Fibroblast of gingiva (primary cell): ENCODE measurements around the gene FZR1.
A peak's percentile ranks its signal among the peaks of the same experiment; 100 is the strongest.

Experiments
- DNase-seq: peaks from one replicate; pipeline ENCODE4 v3.0.0-alpha.2; 2011; ENCODE audit warnings: low read depth

Gene FZR1

DNA sequence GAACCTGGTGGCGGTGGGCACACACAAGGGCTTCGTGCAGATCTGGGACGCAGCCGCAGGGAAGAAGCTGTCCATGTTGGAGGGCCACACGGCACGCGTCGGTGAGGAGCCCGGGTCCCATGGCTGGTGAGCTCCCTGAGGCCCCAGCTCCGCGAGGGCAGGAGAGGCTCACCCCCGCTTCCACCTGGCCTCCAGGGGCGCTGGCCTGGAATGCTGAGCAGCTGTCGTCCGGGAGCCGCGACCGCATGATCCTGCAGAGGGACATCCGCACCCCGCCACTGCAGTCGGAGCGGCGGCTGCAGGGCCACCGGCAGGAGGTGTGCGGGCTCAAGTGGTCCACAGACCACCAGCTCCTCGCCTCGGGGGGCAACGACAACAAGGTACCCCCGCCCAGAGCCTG lies 25.6 kb downstream of the FZR1 start:
- no peak for DNase-seq

DNA sequence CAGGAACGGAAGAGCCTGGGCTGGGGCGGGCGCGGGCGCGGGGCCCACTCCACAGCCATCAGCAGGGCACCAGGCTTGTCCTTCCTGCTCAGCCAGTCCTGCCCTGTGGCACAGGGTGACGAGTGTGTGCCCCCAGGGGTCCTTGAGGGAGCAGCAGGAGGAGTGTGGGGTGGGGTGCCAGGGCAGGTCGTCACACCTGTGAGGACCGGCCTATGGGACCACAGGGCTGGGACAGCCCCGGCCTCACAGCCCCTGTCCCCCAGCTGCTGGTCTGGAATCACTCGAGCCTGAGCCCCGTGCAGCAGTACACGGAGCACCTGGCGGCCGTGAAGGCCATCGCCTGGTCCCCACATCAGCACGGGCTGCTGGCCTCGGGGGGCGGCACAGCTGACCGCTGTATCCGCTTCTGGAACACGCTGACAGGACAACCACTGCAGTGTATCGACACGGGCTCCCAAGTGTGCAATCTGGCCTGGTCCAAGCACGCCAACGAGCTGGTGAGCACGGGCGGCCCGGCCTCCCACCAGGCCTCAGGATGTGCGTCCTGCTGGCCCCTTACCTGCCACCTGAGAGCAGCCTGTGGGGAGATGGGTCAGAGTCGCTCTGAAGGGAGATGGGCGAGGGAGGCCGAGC lies 26.2 kb downstream of the FZR1 start:
- no peak for DNase-seq

DNA sequence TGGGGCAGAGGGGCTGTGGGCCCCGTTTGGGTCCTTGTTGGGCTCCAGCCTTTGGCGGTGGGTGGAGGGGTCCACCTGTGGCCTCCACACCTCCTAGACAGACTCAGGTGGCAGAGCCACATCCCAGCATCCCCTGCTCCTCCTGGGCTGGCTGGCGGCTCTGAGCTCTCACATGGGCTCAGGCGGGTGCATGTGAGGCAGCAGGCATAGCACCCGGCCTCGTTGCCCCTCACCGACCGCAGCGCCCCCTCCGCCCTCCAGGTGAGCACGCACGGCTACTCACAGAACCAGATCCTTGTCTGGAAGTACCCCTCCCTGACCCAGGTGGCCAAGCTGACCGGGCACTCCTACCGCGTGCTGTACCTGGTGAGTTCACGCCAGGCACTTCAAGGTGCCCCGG lies 26.9 kb downstream of the FZR1 start:
- no peak for DNase-seq

DNA sequence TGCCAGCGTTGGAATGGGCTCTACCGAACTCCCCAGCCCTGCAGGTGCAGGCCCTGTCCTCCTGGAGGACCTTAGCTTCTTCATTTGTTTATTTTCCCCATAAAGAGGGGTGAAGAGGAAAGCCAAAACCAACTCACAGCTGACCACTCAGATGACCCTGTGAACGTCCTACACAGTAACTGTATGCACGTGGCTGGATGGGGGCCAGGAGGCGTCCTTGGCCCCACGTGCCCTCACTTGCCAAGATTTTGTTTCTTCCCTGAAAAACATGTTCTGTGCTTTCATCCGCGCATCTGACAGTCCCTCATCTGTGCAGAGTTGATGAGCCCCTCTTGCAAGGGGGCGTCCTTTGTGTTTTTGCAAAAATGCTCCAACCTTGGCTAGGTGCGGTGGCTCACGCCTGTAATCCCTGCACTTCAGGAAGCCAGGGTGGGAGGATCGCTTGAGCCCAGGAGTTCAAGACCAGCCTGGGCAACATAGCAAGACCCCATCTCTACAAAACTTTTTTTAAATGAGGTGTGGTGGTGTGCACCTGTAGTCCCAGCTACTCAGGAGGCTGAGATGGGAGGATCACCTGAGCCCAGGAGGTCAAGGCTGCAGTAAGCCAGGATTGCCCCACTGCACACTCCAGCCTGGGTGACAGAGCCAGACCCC lies 27.6 kb downstream of the FZR1 start:
- no peak for DNase-seq

DNA sequence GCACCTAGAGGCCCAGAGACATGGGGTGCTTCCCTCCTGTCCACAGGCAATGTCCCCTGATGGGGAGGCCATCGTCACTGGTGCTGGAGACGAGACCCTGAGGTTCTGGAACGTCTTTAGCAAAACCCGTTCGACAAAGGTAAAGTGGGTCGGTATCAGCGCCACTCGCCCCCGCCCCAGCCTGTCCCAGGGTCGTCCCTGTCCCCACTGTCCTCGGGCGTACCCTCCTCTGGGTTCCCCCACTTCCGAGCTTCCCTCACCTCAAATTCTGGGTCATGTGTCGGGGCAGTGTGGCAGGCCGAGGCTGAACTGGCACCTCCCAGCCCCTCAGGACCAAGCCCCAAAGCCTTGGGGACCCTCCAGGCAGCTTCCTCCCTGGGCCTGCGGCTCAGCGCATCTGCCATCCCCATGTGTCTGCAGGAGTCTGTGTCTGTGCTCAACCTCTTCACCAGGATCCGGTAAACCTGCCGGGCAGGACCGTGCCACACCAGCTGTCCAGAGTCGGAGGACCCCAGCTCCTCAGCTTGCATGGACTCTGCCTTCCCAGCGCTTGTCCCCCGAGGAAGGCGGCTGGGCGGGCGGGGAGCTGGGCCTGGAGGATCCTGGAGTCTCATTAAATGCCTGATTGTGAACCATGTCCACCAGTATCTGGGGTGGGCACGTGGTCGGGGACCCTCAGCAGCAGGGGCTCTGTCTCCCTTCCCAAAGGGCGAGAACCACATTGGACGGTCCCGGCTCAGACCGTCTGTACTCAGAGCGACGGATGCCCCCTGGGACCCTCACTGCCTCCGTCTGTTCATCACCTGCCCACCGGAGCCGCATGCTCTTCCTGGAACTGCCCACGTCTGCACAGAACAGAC lies 28.5 kb downstream of the FZR1 start:
- DNase-seq = no peak

DNA sequence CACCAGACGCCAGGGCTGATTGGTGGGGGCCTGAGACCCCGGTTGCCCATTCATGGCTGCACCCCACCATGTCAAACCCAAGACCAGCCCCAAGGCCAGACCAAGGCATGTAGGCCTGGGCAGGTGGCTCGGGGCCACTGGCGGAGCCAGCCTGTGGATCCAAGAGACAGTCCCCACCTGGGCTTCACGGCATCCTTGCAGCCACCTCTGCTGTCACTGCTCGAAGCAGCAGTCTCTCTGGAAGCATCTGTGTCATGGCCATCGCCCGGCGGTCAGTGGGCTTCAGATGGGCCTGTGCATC lies 29.1 kb downstream of the FZR1 start:
- DNase-seq = no peak

DNA sequence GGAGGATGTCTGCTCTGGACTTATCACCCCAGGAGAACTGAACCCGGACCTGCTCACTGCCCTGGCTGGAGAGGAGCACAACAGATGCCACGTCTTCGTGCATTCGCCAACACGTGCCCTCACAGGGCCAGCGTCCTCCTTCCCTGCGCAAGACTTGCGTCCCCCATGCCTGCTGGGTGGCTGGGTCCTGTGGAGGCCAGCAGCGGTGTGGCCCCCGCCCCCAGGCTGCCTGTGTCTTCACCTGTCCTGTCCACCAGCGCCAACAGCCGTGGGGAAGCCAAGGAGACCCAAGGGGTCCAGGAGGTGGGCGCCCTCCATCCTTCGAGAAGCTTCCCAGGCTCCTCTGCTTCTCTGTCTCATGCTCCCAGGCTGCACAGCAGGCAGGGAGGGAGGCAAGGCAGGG lies 29.5 kb downstream of the FZR1 start:
- DNase-seq = no peak

DNA sequence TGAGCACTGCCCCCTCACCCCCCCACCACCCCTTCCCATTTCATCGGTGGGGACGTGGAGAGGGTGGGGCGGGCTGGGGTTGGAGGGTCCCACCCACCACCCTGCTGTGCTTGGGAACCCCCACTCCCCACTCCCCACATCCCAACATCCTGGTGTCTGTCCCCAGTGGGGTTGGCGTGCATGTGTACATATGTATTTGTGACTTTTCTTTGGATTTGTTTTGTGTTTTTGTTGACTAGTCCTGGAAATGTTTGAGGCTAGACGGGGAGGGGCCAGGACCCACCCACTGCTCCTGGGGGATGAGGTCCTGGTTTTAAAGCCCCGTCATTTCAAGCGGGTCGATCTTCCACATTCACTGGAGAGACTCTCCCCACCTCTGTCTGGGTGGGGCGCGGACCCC lies 29.9 kb downstream of the FZR1 start:
- no peak for DNase-seq

DNA sequence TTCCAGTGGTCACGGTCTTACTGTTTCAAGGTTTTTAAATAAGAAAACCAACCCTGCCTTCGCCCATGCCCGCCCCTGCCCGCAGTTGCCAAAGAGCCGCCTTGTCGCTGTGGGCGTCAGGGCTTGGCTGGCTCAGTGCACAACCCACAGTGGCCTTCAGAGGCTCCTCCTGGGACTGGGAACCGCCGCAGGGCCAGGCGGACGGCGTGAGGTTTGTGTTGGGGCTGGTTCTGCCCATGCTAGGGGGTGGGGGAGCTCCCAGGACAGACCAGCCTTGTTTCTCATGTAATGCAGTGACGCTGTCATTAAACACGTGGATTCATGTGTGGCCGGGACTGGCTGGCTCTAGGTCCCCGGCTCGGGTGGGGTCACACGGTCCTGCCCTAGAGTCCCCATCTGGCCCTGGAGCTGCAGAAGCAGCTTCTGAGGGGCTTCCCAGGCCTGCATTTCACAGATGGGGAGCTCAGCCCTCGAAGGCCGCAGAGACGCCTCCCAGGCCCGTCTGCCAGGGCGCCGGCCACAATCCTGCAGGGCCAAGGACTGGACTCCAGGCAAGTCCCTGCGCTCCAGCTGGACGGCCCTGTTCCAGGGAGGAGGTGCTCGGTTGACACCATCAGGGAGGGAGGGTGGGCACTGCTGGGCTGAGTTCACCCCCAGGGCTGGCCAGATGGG lies 30.5 kb downstream of the FZR1 start:
- peak; percentile 50 for DNase-seq

DNA sequence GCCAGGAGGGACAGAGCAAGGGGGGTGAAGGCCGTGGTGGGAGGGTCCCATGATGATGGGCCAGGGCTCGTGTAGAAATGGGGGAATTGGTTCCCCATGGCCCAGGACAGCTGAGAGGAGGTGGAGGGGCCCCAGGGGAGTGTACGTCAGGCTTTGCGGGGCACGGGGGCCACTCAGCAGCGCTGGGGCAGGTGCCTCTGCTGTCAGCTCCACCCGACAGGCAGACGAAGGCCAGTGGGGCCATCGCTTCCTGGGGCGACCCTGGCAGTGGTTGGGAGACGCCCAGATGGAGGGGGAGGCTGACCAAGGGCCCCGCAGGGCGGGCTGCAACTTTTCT lies 31.0 kb downstream of the FZR1 start:
- DNase-seq = no peak

DNA sequence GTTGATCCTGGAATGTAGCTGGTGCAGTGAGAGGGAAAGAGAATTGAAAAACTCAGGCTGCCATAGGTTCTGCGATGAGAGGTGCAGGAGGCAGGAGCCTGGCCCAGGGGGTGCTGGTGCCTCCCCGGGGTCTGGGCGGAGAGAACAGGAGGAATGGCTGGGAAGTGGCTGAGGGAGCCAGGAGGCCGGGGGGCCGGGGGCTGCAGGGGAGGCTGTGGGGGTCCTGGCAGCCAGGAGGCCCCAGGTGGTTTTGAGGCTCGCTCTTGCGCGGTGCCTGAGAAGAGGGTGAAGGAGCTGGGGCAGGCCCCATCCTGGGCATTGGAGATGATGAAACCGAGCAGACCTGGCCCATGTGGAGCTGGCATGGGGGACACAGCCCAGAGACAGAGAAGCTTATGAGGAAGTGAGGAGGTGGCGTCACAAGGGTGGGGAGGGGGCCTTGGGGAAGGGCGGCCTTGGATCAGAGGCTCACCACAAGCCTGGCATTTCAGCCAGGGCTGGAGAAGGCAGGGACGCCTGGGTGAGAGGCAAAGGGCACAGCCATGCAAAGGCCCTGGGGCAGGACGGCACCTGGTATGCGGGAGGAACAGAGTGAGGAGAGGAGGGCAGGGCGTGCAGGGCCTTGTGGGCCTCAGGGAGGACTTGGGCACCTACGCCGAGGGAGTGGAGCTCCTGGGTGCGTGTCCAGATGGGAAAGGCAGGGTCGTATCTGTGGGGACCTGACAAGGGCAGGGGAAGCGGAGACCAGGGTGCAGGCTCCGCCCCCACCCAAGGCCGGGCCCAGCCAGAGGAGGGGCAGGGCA lies 31.5 kb downstream of the FZR1 start:
- DNase-seq = no peak

DNA sequence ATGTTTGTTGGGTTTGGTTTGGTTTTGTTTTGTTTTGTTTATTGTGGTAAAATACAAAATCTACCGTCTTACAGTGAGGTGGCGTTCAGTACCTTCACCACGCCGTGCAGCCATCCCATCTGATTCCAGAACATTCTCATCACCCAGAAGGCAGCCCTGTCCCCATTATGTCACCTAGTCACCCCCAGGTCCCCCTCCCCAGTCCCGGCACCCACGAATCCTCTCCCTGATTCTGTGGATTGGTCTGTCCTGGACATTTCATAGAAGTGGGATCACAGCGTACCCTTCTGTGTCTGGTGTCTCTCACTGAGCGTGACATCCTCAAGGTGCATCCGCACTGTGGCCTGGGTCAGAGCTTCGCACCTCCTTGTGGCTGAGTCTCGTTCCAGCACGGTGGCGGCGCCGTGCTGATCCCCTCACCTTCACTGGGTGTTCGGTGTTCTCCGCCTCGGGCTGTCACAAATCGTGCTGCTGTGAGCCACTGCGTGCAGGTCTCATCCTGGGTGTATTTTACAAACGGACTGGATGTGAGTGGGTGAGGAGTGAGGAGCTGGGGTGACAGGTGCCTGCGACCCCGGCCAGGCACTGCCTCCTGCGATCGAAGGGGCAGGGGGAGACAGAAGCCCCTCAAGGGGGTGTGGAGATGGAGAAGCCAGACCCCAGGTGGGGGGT lies 32.3 kb downstream of the FZR1 start:
- DNase-seq = no peak

DNA sequence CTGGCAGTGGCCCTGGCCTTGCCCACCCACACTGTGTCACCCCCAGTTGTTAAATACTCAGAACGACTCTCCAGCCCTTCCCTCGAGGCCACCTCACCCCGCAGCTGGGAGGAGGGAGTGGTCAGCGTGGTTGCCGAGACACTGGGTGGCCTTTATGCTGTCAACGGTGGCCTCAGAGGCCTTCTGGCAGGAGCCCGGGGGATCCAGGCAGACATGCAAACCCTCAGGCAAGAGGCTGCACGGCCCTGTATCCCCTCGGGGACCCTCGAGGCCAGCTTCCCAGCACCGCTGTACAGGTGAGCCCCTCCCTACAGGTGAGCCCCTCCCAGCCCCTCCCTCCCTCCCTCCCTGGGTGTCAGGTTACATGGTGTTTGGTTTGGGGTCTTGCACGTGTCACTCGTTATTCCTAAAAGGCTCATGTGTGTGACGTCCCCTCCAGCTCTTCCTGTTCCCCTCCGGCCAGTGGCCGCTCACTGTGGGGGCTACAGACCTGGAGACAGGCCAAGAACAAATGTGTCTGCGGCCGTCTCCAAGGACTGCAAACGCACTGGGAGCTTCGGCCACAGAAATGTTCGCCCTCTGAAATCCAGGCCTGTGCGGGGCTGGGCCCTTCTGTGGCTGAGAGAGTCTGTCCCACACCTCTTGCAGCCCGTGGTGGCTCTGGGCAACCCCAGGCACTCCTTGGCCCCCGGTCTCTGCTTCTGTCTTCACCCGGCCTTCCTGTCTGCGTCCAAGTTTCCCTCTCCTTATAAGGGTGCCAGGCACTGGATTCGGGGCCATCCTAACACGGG lies 33.0 kb downstream of the FZR1 start, which contains the start of gene TEKTIP1:
Gene TEKTIP1, plus strand, starts transcription at position 210 of the 791 bp plus-strand sequence. Its CDS starts 4 bp downstream, at position 214.
- no peak for DNase-seq

DNA sequence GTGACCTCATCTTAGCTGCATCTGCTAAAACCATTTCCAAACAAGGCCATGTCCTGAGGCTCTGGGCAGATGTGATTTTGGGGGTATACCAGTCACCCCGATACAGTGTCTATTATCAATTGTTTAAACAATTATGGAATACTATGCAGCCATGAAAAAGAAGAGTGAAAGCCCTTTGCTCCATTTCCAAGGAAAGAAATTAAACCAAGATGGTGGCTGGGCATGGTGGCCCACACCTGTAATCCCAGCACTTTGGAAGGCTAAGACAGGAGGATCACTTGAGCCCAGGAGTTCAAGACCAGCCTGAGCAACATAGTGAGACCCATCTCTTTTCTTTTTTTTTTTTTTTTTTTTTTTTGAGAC lies 33.6 kb downstream of the FZR1 start:
- no peak for DNase-seq

DNA sequence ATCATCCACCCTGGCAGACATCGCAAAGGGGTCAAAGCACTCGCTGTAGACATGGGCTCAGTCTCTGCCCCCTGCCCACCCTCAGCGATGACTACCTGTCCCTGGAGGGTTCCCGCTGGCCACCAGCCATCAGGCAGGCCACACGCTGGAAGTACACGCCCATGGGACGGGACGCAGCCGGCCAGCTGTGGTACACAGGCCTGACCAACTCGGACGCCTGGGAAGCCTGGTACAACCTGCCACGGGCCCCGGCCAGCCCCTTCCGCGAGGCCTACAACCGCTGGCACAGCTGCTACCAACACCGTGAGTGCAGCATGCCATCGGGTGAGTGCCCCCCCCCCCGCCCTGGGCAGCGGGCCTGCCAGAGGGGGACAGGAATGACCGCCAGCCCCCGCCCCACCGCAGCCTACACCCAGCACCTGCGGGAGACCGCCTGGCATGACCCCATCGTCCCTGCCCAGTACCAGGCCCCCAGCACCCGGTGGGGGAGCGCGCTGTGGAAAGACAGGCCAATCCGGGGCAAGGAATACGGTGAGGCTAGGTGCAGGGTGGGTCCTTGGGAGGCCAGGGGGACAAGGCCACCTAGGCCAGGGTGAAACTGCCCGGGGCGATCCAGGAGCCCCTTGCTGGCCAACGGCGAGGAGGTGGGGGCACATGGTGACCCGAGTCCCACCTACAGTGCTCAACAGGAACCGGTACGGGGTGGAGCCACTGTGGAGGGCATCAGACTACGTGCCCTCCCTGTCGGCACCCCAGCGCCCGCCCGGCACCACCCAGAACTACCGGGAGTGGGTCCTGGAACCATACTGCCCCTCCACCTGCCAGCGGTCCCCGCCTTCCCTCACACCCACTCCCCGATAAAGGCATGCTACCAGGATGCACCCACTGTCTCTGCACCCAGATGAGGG lies 37.3 kb downstream of the FZR1 start:
- DNase-seq = no peak

DNA sequence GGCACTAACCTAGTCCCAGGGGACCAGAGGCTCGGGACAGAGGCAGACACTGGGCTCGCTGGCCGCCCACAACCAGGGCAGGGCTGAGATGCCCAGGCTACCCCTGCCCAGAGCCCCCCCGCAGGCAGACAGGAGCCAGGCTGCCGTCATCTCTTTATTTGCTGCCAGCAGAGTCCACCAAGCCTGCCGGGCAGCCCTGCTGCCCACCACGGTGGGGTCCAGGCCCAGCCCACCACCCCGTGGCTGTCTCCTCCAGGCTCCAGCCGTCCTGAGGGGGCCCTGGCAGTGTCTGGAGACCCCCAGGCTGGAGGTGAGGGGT lies 37.9 kb downstream of the FZR1 start:
- no peak for DNase-seq

DNA sequence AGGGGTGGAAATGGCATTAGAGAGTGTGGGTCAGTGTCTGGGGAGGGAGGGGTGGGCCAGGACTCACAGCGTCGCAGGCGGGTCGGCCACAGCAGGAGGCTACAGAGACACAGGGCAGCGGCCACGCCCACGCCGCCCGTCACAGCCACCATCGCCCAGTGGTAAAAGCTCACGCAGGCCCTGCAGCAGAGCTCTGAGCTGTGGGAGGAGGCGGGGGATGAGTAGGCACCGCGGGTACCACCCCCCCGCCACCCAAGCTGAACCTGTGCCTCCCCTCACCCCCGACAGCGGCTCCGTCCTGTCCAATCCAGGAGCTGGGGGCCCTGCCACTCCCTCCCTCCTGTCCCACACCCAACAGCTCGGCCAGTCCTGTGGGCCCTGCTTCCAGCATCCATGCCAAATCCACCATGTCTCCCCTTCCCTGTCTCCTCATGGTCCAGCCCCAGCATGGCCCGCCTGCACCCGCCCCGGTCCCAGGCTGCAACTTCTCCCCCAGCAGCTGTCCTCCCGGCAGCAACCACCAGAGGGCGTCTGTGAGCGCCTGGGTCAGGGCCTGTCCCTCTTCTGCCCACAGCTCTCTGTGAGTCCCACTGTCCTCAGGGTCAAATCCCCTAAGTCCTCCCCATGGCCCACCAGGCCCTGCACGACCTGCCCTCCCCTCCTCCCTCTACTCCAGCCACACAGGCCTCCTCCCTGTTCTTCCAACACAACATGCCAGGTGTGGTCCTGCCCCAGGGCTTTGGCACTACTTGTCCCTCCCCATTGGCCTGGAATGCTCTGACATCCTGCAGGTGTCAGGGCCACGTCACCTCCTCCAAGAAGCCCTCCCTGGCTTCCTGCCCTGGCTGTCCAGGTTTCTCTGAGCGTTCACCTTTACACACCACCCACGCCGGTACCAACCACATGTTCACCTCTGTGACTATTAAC lies 38.9 kb downstream of the FZR1 start:
- no peak for DNase-seq

DNA sequence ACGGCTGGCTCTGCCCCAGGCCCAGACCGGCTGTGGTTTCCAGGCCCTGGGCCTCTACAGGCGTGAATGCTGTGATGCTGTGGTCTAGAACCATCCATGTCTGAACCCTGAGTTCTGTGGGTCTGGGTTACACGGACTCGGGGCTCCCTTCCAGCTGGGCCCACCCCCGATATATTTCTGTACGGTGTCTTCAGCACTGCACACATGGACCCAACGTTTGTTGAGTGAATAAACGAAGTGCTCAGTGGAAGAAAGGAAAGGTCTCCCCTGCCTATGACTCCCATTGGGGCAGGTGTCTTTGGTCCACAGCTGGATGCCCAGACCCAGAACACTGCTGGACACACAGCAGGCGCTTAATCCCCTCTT lies 39.5 kb downstream of the FZR1 start:
- DNase-seq = no peak

DNA sequence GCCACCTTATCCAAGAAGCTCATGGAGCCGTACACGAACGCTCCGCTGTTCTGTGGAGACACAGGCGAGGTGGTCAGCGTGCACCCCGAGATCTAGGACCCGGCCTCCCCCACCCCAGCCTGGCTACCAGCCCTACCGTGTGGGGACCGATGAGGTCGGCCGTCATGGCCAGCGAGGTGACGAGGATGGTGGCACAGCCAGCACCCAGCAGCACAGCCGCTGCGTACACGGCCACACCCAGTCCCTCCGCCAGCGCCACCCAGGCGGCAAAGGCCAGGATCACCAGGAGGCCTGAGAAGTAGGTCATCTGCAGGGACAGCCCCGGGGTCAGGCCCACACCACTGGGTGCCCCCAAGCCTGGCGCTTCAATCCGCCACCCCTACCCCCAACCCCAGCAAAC lies 40.0 kb downstream of the FZR1 start:
- DNase-seq = no peak
